Measurements from ENCODE around the gene FASTK.

The FASTK gene

DNA sequence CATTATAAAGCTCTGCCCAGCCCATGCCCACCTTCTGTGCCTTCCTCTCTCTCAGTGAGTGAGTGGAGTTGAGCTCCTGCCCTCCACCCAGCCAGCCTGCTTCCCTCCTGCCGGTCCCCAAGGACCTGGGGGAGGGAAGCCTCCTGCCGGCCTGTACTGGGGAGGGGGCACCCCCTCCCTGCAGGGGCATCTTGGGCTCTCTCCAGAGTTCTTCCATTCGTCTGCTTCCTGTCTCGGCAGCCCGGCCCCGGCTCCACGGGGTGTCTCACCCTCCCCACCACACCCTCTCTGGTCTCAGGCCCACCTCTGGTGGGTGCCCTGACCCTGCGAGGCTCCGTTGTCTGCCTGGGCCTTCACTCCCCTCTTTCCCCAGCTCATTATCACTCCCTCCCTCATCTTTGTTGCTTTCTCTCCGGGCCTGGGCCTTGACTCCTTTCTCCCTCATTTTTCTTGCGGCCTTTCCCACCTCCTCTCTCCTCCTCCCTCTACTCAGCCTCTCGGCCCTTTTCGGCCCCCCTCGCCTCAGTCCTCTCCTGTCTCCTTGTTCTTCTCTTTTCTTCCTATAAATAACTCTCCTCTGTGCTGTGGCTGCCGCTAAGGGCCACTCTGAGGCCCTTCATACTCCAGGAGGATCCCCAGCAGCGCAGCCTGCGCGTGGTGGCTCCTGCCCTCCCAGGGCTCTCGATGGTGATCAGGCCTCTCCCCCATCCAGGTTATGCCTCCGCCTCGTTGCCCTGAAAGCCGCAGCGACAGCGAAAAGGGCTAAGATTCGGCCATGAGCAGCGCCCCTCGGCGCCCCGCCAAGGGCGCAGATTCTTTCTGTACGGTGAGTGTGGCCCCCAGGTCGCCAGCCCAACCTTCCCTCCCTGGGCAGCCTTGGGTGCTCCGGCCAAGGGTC, 19.1 kb downstream of the FASTK start:
- Histone ChIP-seq H3K4me3 (ENCODE audit: low read length, poor library complexity, severe bottlenecking) (peak overlapping the region; percentile 93), H2AFZ (ENCODE audit: low read length) (no peak overlapping the region)
- TF ChIP-seq, protein P1, sequence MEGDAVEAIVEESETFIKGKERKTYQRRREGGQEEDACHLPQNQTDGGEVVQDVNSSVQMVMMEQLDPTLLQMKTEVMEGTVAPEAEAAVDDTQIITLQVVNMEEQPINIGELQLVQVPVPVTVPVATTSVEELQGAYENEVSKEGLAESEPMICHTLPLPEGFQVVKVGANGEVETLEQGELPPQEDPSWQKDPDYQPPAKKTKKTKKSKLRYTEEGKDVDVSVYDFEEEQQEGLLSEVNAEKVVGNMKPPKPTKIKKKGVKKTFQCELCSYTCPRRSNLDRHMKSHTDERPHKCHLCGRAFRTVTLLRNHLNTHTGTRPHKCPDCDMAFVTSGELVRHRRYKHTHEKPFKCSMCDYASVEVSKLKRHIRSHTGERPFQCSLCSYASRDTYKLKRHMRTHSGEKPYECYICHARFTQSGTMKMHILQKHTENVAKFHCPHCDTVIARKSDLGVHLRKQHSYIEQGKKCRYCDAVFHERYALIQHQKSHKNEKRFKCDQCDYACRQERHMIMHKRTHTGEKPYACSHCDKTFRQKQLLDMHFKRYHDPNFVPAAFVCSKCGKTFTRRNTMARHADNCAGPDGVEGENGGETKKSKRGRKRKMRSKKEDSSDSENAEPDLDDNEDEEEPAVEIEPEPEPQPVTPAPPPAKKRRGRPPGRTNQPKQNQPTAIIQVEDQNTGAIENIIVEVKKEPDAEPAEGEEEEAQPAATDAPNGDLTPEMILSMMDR (conservative IDR thresholded peaks at IDR 0.05; ENCODE audit: low read length): no peak
- no peak for TF ChIP-seq EZH2phosphoT487 (IDR thresholded peaks at IDR 0.05; ENCODE audit: borderline replicate concordance)

DNA sequence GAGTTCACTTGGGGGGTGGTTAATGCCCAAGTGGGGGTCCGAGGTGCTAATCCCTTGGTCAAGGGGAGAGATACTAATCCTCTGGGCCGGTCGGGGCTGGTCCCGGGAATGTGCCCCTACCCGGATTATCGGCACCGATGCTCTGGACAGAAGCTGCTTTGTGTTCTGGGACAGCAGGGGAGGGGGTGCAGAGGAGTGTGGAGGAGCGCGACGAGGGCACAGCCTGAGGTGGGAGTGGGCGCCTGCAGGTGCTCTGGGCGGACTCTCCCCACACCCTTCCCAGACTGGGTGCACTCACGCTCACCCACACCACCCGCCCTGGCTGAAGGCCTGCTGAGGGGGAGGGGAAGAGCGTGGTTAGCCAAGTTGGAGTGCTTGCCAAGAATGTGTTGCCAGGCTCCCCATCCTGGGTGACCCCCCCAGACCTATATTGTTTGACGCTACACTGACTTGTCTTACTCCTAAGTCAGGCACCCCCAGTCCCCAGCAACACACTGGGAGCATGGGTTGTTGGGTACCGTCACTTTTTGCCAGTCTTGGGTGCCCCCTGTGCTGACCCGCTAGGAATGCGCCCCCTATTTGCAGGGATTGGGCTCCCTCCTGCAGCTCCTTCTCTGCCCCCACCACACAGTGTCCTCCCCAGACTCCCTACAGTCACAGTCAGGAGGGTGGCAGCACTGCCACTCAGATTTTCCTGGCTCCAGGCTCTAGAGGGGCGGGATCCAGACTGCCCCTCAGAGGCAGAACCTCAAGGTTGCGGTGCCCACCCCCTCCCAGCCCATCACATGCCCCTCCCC, 20.0 kb downstream of the FASTK start:
- H3K4me3 ChIP-seq (ENCODE audit: low read length, poor library complexity, severe bottlenecking): peak overlapping the region; percentile 93
- H3K9ac ChIP-seq (ENCODE audit: low read depth, low read length, poor library complexity, severe bottlenecking): peak overlapping the region; percentile 78
- TF ChIP-seq, protein P1 (conservative IDR thresholded peaks at IDR 0.05; ENCODE audit: low read length): peak; percentile 44
- no peak for TF ChIP-seq EZH2phosphoT487 (IDR thresholded peaks at IDR 0.05; ENCODE audit: borderline replicate concordance)
- no peak overlapping the region for H2AFZ ChIP-seq (ENCODE audit: low read length)
- H3K4me2 ChIP-seq (ENCODE audit: low read depth, low read length, poor library complexity, severe bottlenecking): peak overlapping the region; percentile 94
- peaks cover 28% of the 10 kb centered on the region for H4K20me1 ChIP-seq (ENCODE audit: insufficient read depth, low read length, poor library complexity, severe bottlenecking)
- no peaks in the 10 kb centered on the region for H3K9me3 ChIP-seq (ENCODE audit: insufficient read depth, low read depth, low read length)
- no peaks in the 10 kb centered on the region for H3K27me3 ChIP-seq (ENCODE audit: insufficient read depth, low read length, poor library complexity, severe bottlenecking)
- peaks cover 40% of the 10 kb centered on the region for H3K79me2 ChIP-seq (ENCODE audit: insufficient read depth, low read length)
- H3K36me3 ChIP-seq (ENCODE audit: insufficient read depth, low read length): peaks cover 13% of the 10 kb centered on the region; the same call in 1 of the 2 replicates
- H3K9me2 ChIP-seq (replicated peaks; ENCODE audit: low read depth, low read length): no peaks in the 10 kb centered on the region
- peaks cover 31% of the 10 kb centered on the region for H3K4me1 ChIP-seq (ENCODE audit: insufficient read depth, low read length, poor library complexity, severe bottlenecking)
- no peaks in the 10 kb centered on the region for H3F3A ChIP-seq (ENCODE audit: low read depth)

More for the DNA sequence above, 19.1 kb downstream of the FASTK start:
- Histone ChIP-seq H3K4me2 (ENCODE audit: low read depth, low read length, poor library complexity, severe bottlenecking) (peak overlapping the region; percentile 94), H3K9ac (ENCODE audit: low read depth, low read length, poor library complexity, severe bottlenecking) (peak overlapping the region; percentile 78), H3K9me3 (ENCODE audit: insufficient read depth, low read depth, low read length) (no peaks in the 10 kb centered on the region), H3K36me3 (ENCODE audit: insufficient read depth, low read length) (peaks cover 14% of the 10 kb centered on the region; the same call in 1 of the 2 replicates), H3K79me2 (ENCODE audit: insufficient read depth, low read length) (peaks cover 39% of the 10 kb centered on the region), H3F3A (ENCODE audit: low read depth) (no peaks in the 10 kb centered on the region), H3K27me3 (ENCODE audit: insufficient read depth, low read length, poor library complexity, severe bottlenecking) (no peaks in the 10 kb centered on the region), H4K20me1 (ENCODE audit: insufficient read depth, low read length, poor library complexity, severe bottlenecking) (peaks cover 28% of the 10 kb centered on the region), H3K4me1 (ENCODE audit: insufficient read depth, low read length, poor library complexity, severe bottlenecking) (peaks cover 31% of the 10 kb centered on the region), H3K9me2 (replicated peaks; ENCODE audit: low read depth, low read length) (no peaks in the 10 kb centered on the region)

DNA sequence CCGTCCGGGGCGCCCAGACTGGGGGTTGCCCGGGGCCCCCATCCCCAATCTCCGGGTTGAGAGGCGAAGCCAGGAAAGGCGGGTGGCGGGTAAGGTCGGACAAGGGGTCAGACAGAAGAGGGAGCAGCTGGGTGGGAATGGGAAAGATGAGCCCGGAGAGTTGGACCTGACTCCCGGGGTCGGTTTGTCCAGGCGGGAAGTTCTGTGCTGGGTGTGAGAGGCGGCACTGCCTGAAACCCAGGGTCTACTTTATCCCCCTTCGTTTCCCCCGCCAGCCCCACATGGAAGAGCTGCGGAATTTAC, 20.5 kb downstream of the FASTK start:
- H3K4me1 ChIP-seq (ENCODE audit: insufficient read depth, low read length, poor library complexity, severe bottlenecking): peaks cover 31% of the 10 kb centered on the region
- peak overlapping the region; percentile 80; the same call in 1 of the 2 replicates for H2AFZ ChIP-seq (ENCODE audit: low read length)
- peaks cover 40% of the 10 kb centered on the region for H3K79me2 ChIP-seq (ENCODE audit: insufficient read depth, low read length)

More for the DNA sequence above, 20.5 kb downstream of the FASTK start:
- Histone ChIP-seq H3K4me2 (ENCODE audit: low read depth, low read length, poor library complexity, severe bottlenecking) (peak overlapping the region; percentile 94), H3K4me3 (ENCODE audit: low read length, poor library complexity, severe bottlenecking) (peak overlapping the region; percentile 93), H3K9ac (ENCODE audit: low read depth, low read length, poor library complexity, severe bottlenecking) (peak overlapping the region; percentile 78), H3F3A (ENCODE audit: low read depth) (no peaks in the 10 kb centered on the region), H3K9me3 (ENCODE audit: insufficient read depth, low read depth, low read length) (no peaks in the 10 kb centered on the region), H3K27me3 (ENCODE audit: insufficient read depth, low read length, poor library complexity, severe bottlenecking) (no peaks in the 10 kb centered on the region), H3K9me2 (replicated peaks; ENCODE audit: low read depth, low read length) (no peaks in the 10 kb centered on the region), H4K20me1 (ENCODE audit: insufficient read depth, low read length, poor library complexity, severe bottlenecking) (peaks cover 28% of the 10 kb centered on the region), H3K36me3 (ENCODE audit: insufficient read depth, low read length) (peaks cover 8% of the 10 kb centered on the region; the same call in 1 of the 2 replicates)
- no peak for TF ChIP-seq EZH2phosphoT487 (IDR thresholded peaks at IDR 0.05; ENCODE audit: borderline replicate concordance)
- TF ChIP-seq, protein P1 (conservative IDR thresholded peaks at IDR 0.05; ENCODE audit: low read length): no peak

Data from Loucy (cell line).